Measurements from ENCODE around the gene HOXB5.

GRCh38 chr17:48618256-48618896 lies 24.8 kb upstream of the HOXB5 start:
- TF ChIP-seq CTCF (conservative IDR thresholded peaks at IDR 0.05; ENCODE audit: low read depth, low read length), result peak; percentile 98
- TF ChIP-seq EZH2 (IDR thresholded peaks at IDR 0.05; ENCODE audit: borderline replicate concordance, low read depth, low read length, poor library complexity, severe bottlenecking), result no peak
